ENCODE data around the gene SAP130. TPM values are rescaled to one million over a fixed set of nuclear protein-coding genes. Genes with fewer than 3 reads are reported as not detected.

The SAP130 gene
- total RNA-seq, 1 experiment from 2014 or later, result 23.3 TPM

GRCh38 chr2:127996160-127996559 is 31.7 kb downstream of the SAP130 start:
- Histone ChIP-seq H3K4me3 (ENCODE audit: insufficient read depth, low read depth, low read length) (no peak overlapping the region), H3K36me3 (replicated peaks; ENCODE audit: control insufficient read depth, insufficient read depth, low read length) (peaks cover 23% of the 10 kb centered on the region), H3K27me3 (ENCODE audit: control insufficient read depth, insufficient read depth, low read length) (no peaks in the 10 kb centered on the region)
- DNase-seq, result no peak

GRCh38 chr2:127995725-127996124 is 32.1 kb downstream of the SAP130 start:
- no peak overlapping the region for H3K4me3 ChIP-seq (ENCODE audit: insufficient read depth, low read depth, low read length)
- no peaks in the 10 kb centered on the region for H3K27me3 ChIP-seq (ENCODE audit: control insufficient read depth, insufficient read depth, low read length)
- DNase-seq, result no peak
- peaks cover 21% of the 10 kb centered on the region for H3K36me3 ChIP-seq (replicated peaks; ENCODE audit: control insufficient read depth, insufficient read depth, low read length)

DNA sequence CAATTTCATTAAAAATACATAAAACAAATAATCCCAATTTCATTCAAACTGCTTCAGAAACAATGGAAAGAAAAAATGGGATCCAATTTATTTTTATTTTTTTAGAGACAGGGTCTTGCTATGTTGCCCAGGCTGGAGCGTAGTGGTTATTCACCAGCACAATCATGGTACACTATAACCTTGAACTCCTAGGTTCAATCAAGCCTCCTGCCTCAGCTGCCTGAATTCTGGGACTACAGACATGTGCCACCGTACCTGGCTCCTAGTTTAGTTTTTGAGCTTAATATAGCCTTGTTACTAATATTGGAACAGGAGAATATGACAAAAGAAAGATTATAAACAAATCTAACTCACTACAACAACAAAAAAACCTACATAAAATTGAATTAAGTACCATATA is 34.2 kb downstream of the SAP130 start:
- Histone ChIP-seq H3K36me3 (replicated peaks; ENCODE audit: control insufficient read depth, insufficient read depth, low read length) (peaks cover 11% of the 10 kb centered on the region), H3K27me3 (ENCODE audit: control insufficient read depth, insufficient read depth, low read length) (no peaks in the 10 kb centered on the region), H3K4me3 (ENCODE audit: insufficient read depth, low read depth, low read length) (no peak overlapping the region)
- no peak for DNase-seq

- DNase-seq, result no peak
- H3K27me3 ChIP-seq (ENCODE audit: control insufficient read depth, insufficient read depth, low read length), result no peaks in the 10 kb centered on the region
- no peak overlapping the region for H3K4me3 ChIP-seq (ENCODE audit: insufficient read depth, low read depth, low read length)
- H3K36me3 ChIP-seq (replicated peaks; ENCODE audit: control insufficient read depth, insufficient read depth, low read length), result peaks cover 10% of the 10 kb centered on the region
Measured at GRCh38 chr2:127991742-127992141, 36.1 kb downstream of the SAP130 start.

- H3K36me3 ChIP-seq (replicated peaks; ENCODE audit: control insufficient read depth, insufficient read depth, low read length), result peaks cover 24% of the 10 kb centered on the region
- no peak for DNase-seq
- no peaks in the 10 kb centered on the region for H3K27me3 ChIP-seq (ENCODE audit: control insufficient read depth, insufficient read depth, low read length)
- no peak overlapping the region for H3K4me3 ChIP-seq (ENCODE audit: insufficient read depth, low read depth, low read length)
Measured at GRCh38 chr2:127986548-127987079, 41.2 kb downstream of the SAP130 start.

GRCh38 chr2:127985735-127986134 is 42.1 kb downstream of the SAP130 start:
- no peak for DNase-seq
- no peak overlapping the region for H3K4me3 ChIP-seq (ENCODE audit: insufficient read depth, low read depth, low read length)
- peaks cover 24% of the 10 kb centered on the region for H3K36me3 ChIP-seq (replicated peaks; ENCODE audit: control insufficient read depth, insufficient read depth, low read length)
- no peaks in the 10 kb centered on the region for H3K27me3 ChIP-seq (ENCODE audit: control insufficient read depth, insufficient read depth, low read length)

DNA sequence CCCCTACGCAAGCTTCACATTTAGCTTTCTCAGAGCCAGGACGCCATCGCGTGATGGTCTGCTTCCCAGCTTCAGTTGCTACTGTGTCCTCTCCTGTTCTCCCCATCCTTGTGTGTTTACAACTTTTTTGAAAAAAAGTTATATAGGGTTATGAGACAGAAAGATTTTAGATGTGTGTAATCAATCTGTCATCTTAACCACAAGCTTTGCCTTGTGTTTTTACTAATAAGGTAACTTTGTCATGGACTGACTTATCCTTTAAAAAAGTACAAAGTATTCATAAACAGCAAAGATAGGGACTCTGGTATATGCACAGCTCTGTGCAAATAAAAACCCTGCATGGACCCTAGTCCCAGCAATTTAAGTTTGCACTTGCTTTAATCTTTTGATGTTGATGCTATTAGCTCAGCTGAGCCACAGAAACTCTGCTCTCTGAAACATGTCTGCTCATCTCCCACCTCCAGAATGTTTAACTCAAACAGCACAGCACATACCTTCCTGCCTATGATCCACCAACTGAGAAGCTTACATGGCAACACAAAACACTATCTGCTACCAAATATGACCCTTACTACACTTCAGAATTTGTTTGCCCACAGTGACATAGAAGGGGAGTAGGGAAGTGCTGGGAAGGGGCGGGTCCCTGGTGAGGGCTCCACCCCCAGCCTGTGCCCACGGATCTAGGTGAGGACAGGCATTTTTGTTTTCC is 42.7 kb downstream of the SAP130 start:
- Histone ChIP-seq H3K4me3 (ENCODE audit: insufficient read depth, low read depth, low read length) (no peak overlapping the region), H3K27me3 (ENCODE audit: control insufficient read depth, insufficient read depth, low read length) (no peaks in the 10 kb centered on the region), H3K36me3 (replicated peaks; ENCODE audit: control insufficient read depth, insufficient read depth, low read length) (peaks cover 24% of the 10 kb centered on the region)
- DNase-seq, result no peak

- H3K4me3 ChIP-seq (ENCODE audit: insufficient read depth, low read depth, low read length), result no peak overlapping the region
- peaks cover 22% of the 10 kb centered on the region for H3K36me3 ChIP-seq (replicated peaks; ENCODE audit: control insufficient read depth, insufficient read depth, low read length)
- H3K27me3 ChIP-seq (ENCODE audit: control insufficient read depth, insufficient read depth, low read length), result no peaks in the 10 kb centered on the region
- no peak for DNase-seq
Measured at GRCh38 chr2:127984551-127984950, 43.3 kb downstream of the SAP130 start.

DNA sequence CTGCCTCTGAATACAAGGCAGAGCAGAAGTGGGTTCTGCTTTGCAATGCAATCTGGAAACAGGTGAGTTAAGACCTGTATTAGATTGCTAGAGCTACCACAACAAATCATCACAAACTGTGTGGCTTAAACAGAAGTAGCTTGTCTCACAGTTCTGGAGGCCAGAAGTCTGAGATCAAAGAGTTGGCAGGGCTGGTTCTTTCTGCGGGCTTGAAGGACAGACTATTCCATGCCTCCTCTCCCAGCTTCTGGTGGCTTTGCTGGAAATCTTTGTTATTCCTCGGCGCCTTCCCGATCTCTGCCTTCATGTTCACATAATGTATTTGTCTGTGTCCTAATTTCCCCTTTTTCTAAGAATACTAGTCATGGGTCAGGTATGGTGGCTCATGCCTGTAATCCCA is 58.4 kb downstream of the SAP130 start:
- DNase-seq, result no peak
- peaks cover 9% of the 10 kb centered on the region for H3K36me3 ChIP-seq (replicated peaks; ENCODE audit: control insufficient read depth, insufficient read depth, low read length)
- no peaks in the 10 kb centered on the region for H3K27me3 ChIP-seq (ENCODE audit: control insufficient read depth, insufficient read depth, low read length)
- no peak overlapping the region for H3K4me3 ChIP-seq (ENCODE audit: insufficient read depth, low read depth, low read length)

- no peak for DNase-seq
- Histone ChIP-seq H3K4me3 (ENCODE audit: insufficient read depth, low read depth, low read length) (no peak overlapping the region), H3K27me3 (ENCODE audit: control insufficient read depth, insufficient read depth, low read length) (no peaks in the 10 kb centered on the region), H3K36me3 (replicated peaks; ENCODE audit: control insufficient read depth, insufficient read depth, low read length) (peaks cover 7% of the 10 kb centered on the region)
Measured at GRCh38 chr2:127968610-127969339, 59.1 kb downstream of the SAP130 start.

DNA sequence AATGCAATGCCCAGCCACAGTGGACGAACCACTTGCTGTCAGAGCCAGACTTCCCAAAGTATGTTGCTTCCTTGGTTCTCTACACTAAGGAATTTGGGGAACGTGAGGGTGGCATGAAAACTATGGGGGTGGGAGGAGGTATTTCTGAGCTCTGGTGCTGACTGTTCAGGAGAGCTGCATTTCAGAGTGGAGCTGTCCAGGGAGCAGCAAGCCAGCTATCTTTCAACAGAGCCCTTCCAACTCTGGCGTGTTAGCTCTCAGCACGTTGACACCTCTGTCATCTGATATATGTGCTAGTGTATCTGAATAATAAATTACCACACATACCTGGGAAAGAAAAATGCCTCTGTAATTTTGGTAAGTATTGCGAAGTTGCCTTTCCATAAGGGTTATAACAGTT is 66.1 kb downstream of the SAP130 start:
- no peak for DNase-seq
- H3K36me3 ChIP-seq (replicated peaks; ENCODE audit: control insufficient read depth, insufficient read depth, low read length), result peaks cover 14% of the 10 kb centered on the region
- no peaks in the 10 kb centered on the region for H3K27me3 ChIP-seq (ENCODE audit: control insufficient read depth, insufficient read depth, low read length)
- no peak overlapping the region for H3K4me3 ChIP-seq (ENCODE audit: insufficient read depth, low read depth, low read length)

GRCh38 chr2:127957240-127957639 is 70.6 kb downstream of the SAP130 start:
- Histone ChIP-seq H3K4me3 (ENCODE audit: insufficient read depth, low read depth, low read length) (no peak overlapping the region), H3K36me3 (replicated peaks; ENCODE audit: control insufficient read depth, insufficient read depth, low read length) (peaks cover 19% of the 10 kb centered on the region), H3K27me3 (ENCODE audit: control insufficient read depth, insufficient read depth, low read length) (no peaks in the 10 kb centered on the region)
- no peak for DNase-seq

DNA sequence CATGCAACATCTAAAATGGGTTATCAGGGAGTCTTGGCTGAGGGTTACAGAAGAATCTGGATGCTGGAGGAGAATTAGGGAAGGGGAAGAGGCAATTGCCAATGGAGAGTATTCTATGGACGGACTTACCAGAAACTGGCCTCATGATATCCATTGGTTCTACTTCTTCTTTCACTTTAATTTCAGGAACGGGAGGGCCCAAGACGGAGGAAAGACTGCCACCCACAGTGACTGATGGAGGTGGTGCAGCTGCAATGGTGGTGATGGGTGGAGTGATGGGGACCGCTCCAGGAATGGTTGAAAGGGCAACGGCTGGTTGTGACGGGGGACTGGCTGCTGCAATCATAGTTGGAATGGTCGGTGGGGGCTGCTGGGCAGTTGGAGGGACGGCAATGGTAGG is 73.0 kb downstream of the SAP130 start:
- H3K4me3 ChIP-seq (ENCODE audit: insufficient read depth, low read depth, low read length), result no peak overlapping the region
- no peaks in the 10 kb centered on the region for H3K27me3 ChIP-seq (ENCODE audit: control insufficient read depth, insufficient read depth, low read length)
- H3K36me3 ChIP-seq (replicated peaks; ENCODE audit: control insufficient read depth, insufficient read depth, low read length), result peaks cover 23% of the 10 kb centered on the region
- DNase-seq, result no peak

- H3K36me3 ChIP-seq (replicated peaks; ENCODE audit: control insufficient read depth, insufficient read depth, low read length), result peaks cover 26% of the 10 kb centered on the region
- DNase-seq, result no peak
- no peak overlapping the region for H3K4me3 ChIP-seq (ENCODE audit: insufficient read depth, low read depth, low read length)
Measured at GRCh38 chr2:127953849-127954248, 74.0 kb downstream of the SAP130 start.

DNA sequence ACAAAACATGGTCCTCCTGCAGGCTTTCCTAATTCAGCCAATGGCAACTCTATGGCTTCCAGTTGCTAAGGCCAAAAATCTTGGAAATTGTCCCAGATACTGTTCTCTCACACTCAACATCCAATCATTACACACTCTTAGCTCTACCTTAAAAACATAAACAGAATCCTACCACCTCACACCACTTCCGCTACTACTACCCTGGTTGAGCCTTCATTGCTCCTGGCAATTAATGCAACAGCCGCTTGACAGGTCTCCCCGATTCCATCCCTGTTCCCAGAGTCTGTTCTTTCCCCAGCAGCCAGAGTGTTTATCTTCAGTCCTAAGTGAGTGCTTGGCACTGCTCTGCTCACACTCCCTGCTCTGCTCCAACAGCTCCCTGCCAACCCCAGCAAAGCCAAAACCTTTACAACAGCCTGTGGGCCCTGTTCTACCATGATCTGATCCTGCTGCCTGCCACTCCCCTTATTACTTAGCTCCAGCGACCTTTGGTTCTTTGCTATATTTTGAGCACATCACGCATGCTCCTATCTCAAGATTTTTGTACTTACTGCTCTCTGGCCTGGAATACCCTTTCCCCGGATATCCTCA is 74.6 kb downstream of the SAP130 start:
- Histone ChIP-seq H3K4me3 (ENCODE audit: insufficient read depth, low read depth, low read length) (no peak overlapping the region), H3K27me3 (ENCODE audit: control insufficient read depth, insufficient read depth, low read length) (no peaks in the 10 kb centered on the region), H3K36me3 (replicated peaks; ENCODE audit: control insufficient read depth, insufficient read depth, low read length) (peaks cover 26% of the 10 kb centered on the region)
- no peak for DNase-seq

More at GRCh38 chr2:127953849-127954248, 74.0 kb downstream of the SAP130 start:
- no peaks in the 10 kb centered on the region for H3K27me3 ChIP-seq (ENCODE audit: control insufficient read depth, insufficient read depth, low read length)

Measured in H7 (cell line).